Nephron (organoid): ENCODE measurements around the gene AKIRIN2.
"Not testable (repeated sequence)": the region's sequence is repeated elsewhere in the genome, so short reads cannot be mapped to it uniquely, and the experiment has no call there.

Experiments used
- H3K27ac Mint-ChIP-seq, 3 experiments: 2 replicates each; pipeline ENCODE4 v1.8.0; 2020; ENCODE audit warnings: mixed read lengths in 3 of 3, mild to moderate bottlenecking in 2 of 3, moderate library complexity in 1 of 3
- H3K27me3 Mint-ChIP-seq: 2 replicates; pipeline ENCODE4 v1.8.0; 2021; ENCODE audit warnings: low read depth, mild to moderate bottlenecking, moderate library complexity, mixed read lengths
- H3K36me3 Mint-ChIP-seq: 2 replicates; pipeline ENCODE4 v1.8.0; 2020; ENCODE audit warnings: low read depth, mixed read lengths
- H3K4me1 Mint-ChIP-seq: 2 replicates; pipeline ENCODE4 v1.8.0; 2020; ENCODE audit warnings: mixed read lengths
- H3K4me3 Mint-ChIP-seq, 3 experiments: 2 replicates each; pipeline ENCODE4 v1.8.0; 2020; ENCODE audit warnings: mild to moderate bottlenecking in 3 of 3, mixed read lengths in 3 of 3, moderate library complexity in 2 of 3
- H3K9me3 Mint-ChIP-seq: 2 replicates; pipeline ENCODE4 v1.8.0; 2020; ENCODE audit warnings: mixed read lengths
- CTCF ChIP-seq, 3 experiments: fragments of 200-600 bp; sonication (generic); IDR thresholded peaks; one replicate each; pipeline ENCODE4 v1.5.0; 2021; ENCODE audit warnings: antibody characterized with exemption in 3 of 3; ENCODE audit not compliant: unreplicated experiment in 3 of 3

The AKIRIN2 gene

DNA sequence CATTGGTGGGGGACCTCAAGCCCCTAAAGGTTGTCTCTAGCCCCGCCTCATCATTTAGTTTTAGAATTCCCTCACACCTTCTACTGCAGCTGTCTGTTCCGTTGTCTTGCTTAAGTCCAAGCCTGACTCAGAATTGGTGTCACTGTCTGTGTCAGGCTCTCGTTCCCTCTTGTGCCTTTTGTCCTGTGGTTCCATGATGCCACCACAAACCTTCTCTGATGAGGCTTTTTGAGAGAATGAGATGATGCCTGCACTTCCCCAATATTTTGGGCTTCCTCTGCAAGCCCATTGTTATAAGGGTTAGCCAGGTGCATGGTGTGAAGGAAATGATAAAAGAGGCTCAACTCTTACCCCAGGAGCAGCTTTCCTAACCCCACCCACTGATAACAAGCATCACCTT is 8.1 kb upstream of the AKIRIN2 start:
- no peaks in the 10 kb centered on the region for H3K36me3 Mint-ChIP-seq
- TF ChIP-seq CTCF (IDR thresholded peaks at IDR 0.05; ENCODE audit: unreplicated experiment in 3 of 3), result no peak
- H3K4me1 Mint-ChIP-seq, result no peaks in the 10 kb centered on the region
- no peak overlapping the region for H3K4me3 Mint-ChIP-seq
- H3K9me3 Mint-ChIP-seq, result no peaks in the 10 kb centered on the region
- H3K27me3 Mint-ChIP-seq, result no peaks in the 10 kb centered on the region
- H3K27ac Mint-ChIP-seq, result no peak overlapping the region

DNA sequence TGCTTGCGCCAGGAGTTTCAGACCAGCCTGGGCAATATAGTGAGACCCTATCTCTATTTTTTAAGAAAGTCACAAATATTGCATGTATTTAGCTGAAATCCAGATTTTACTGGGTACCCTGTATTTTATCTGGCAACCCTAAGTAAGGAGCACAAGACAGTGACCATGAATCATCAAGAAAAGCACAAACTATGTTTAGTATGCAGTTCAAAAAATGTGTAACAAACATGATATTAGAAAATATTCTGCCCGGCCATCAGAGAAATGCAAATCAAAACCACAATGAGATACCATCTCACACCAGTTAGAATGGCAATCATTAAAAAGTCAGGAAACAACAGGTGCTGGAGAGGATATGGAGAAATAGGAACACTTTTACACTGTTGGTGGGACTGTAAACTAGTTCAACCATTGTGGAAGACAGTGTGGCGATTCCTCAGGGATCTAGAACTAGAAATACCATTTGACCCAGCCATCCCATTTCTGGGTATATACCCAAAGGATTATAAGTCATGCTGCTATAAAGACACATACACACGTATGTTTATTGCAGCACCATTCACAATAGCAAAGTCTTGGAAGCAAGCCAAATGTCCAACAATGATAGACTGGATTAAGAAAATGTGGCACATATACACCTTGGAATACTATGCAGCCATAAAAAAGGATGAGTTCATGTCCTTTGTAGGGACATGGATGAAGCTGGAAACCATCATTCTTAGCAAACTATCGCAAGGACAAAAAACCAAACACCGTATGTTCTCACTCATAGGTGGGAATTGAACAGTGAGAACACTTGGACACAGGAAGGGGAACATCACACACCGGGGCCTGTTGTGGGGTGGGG is 6.8 kb upstream of the AKIRIN2 start:
- not testable (repeated sequence) for H3K27me3 Mint-ChIP-seq, H3K9me3 Mint-ChIP-seq, H3K4me1 Mint-ChIP-seq, H3K36me3 Mint-ChIP-seq, H3K4me3 Mint-ChIP-seq, H3K27ac Mint-ChIP-seq

DNA sequence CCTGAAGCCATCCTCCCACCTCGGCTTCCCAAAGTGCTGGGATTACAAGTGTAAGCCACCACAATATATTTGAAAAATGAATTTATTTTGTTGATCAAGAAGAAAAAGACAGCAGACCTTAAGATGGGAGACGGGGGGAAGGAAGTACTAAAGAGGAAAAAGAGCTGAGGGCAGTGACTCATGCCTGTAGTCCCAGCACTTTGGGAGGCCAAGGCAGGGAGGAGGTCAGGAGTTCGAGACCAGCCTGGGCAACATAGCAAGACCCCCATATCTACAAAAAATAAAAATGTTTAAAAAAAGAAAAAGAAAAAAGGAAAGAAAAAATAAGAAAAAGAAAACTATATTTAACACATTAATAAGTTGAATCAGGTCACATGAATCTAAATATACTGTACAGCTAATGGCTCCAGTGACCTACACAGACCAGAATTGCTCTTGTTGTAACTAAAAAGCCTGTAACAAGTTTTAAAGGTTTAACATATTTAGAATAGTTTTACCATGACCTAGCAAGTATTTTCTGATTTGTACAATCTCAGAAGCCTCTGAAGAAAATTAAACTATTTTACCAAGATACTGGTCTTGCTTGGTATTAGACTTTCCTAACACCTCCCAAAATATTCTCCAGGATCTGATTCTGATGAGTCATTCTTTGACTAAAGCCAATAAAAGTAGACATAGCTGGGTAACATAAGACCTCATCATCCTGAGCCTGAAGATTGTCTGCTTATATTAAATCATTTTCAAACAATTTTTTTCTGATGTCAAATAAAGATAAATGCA is 4.3 kb upstream of the AKIRIN2 start:
- no peaks in the 10 kb centered on the region for H3K9me3 Mint-ChIP-seq
- H3K27ac Mint-ChIP-seq, result no peak overlapping the region
- no peaks in the 10 kb centered on the region for H3K27me3 Mint-ChIP-seq
- peaks cover 7% of the 10 kb centered on the region for H3K4me1 Mint-ChIP-seq
- TF ChIP-seq CTCF (IDR thresholded peaks at IDR 0.05; ENCODE audit: unreplicated experiment in 3 of 3), result no peak
- no peaks in the 10 kb centered on the region for H3K36me3 Mint-ChIP-seq
- H3K4me3 Mint-ChIP-seq, result no peak overlapping the region

DNA sequence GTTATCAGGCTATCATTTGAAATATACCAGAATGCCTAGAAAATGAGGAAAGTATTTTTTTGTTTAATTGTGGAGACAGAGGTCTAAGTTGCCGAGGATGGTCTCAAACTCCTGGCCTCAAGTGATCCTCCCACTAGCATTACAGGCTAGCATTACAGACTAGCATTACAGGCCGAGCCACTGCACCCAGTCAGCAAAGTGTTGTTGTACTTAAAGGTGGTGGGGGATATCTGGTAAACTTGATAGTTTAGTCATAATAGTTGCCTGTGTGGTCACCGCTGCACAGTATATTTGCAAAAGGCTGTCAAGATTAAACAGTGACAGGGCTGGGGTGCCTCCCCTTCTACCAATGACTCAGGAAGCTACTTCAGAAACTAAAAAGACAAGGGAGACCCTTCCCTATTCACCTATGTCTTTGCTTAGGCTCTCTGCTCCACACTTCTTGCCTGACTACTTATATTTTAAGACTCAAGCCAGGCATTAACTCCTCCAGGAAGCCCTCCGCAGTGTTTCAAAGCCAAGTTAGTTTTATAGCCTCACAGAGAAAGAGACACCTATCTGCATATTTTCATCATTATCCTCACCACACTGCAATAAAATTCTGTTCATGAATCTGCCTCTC is 3.1 kb upstream of the AKIRIN2 start:
- peaks cover 7% of the 10 kb centered on the region for H3K4me1 Mint-ChIP-seq
- peak overlapping the region in 2 of 3 experiments; percentile 7 to 48 for H3K27ac Mint-ChIP-seq
- H3K4me3 Mint-ChIP-seq, result peak overlapping the region in 2 of 3 experiments; percentile 3 to 44
- H3K27me3 Mint-ChIP-seq, result no peaks in the 10 kb centered on the region
- no peaks in the 10 kb centered on the region for H3K9me3 Mint-ChIP-seq
- H3K36me3 Mint-ChIP-seq, result no peaks in the 10 kb centered on the region
- no peak for TF ChIP-seq CTCF (IDR thresholded peaks at IDR 0.05; ENCODE audit: unreplicated experiment in 3 of 3)

GRCh38 chr6:87703039-87703438 is 1.0 kb upstream of the AKIRIN2 start:
- Mint-ChIP-seq H3K27ac (peak overlapping the region; percentile 98 to 99 (median 99)), H3K4me3 (peak overlapping the region; percentile 90 to 97 (median 95)), H3K4me1 (peaks cover 21% of the 10 kb centered on the region)
- not testable (repeated sequence) for H3K27me3 Mint-ChIP-seq, H3K9me3 Mint-ChIP-seq, H3K36me3 Mint-ChIP-seq

- peaks cover 25% of the 10 kb centered on the region for H3K4me1 Mint-ChIP-seq
- TF ChIP-seq CTCF (IDR thresholded peaks at IDR 0.05; ENCODE audit: unreplicated experiment in 3 of 3), result no peak
- H3K36me3 Mint-ChIP-seq, result peaks cover 3% of the 10 kb centered on the region
- no peaks in the 10 kb centered on the region for H3K27me3 Mint-ChIP-seq
- H3K27ac Mint-ChIP-seq, result peak overlapping the region; percentile 98 to 99 (median 99)
- no peaks in the 10 kb centered on the region for H3K9me3 Mint-ChIP-seq
- peak overlapping the region; percentile 90 to 97 (median 95) for H3K4me3 Mint-ChIP-seq
Observed at GRCh38 chr6:87702589-87702945, 534 bp upstream of the AKIRIN2 start.
